ENCODE measurements around the gene STX7.

Gene STX7

GRCh38 chr6:132399376-132400074 lies 113.4 kb downstream of the STX7 start (continued):
- TF ChIP-seq, protein P1, sequence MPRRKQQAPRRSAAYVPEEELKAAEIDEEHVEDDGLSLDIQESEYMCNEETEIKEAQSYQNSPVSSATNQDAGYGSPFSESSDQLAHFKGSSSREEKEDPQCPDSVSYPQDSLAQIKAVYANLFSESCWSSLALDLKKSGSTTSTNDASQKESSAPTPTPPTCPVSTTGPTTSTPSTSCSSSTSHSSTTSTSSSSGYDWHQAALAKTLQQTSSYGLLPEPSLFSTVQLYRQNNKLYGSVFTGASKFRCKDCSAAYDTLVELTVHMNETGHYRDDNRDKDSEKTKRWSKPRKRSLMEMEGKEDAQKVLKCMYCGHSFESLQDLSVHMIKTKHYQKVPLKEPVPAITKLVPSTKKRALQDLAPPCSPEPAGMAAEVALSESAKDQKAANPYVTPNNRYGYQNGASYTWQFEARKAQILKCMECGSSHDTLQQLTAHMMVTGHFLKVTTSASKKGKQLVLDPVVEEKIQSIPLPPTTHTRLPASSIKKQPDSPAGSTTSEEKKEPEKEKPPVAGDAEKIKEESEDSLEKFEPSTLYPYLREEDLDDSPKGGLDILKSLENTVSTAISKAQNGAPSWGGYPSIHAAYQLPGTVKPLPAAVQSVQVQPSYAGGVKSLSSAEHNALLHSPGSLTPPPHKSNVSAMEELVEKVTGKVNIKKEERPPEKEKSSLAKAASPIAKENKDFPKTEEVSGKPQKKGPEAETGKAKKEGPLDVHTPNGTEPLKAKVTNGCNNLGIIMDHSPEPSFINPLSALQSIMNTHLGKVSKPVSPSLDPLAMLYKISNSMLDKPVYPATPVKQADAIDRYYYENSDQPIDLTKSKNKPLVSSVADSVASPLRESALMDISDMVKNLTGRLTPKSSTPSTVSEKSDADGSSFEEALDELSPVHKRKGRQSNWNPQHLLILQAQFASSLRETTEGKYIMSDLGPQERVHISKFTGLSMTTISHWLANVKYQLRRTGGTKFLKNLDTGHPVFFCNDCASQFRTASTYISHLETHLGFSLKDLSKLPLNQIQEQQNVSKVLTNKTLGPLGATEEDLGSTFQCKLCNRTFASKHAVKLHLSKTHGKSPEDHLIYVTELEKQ (tag by site-specific recombination; IDR thresholded peaks at IDR 0.05; ENCODE audit: borderline replicate concordance): no peak
- TF ChIP-seq, protein P2, sequence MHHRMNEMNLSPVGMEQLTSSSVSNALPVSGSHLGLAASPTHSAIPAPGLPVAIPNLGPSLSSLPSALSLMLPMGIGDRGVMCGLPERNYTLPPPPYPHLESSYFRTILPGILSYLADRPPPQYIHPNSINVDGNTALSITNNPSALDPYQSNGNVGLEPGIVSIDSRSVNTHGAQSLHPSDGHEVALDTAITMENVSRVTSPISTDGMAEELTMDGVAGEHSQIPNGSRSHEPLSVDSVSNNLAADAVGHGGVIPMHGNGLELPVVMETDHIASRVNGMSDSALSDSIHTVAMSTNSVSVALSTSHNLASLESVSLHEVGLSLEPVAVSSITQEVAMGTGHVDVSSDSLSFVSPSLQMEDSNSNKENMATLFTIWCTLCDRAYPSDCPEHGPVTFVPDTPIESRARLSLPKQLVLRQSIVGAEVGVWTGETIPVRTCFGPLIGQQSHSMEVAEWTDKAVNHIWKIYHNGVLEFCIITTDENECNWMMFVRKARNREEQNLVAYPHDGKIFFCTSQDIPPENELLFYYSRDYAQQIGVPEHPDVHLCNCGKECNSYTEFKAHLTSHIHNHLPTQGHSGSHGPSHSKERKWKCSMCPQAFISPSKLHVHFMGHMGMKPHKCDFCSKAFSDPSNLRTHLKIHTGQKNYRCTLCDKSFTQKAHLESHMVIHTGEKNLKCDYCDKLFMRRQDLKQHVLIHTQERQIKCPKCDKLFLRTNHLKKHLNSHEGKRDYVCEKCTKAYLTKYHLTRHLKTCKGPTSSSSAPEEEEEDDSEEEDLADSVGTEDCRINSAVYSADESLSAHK (tag by site-specific recombination; IDR thresholded peaks at IDR 0.05): peak; percentile 34; the same call in 1 of the 2 replicates
- no peak for TF ChIP-seq ZNF530 (tag by site-specific recombination; IDR thresholded peaks at IDR 0.05; ENCODE audit: low read depth)
- TF ChIP-seq ZNF169 (tag by site-specific recombination; IDR thresholded peaks at IDR 0.05): no peak
- no peak for TF ChIP-seq ZNF549 (tag by site-specific recombination; IDR thresholded peaks at IDR 0.05)
- TF ChIP-seq, protein P3, sequence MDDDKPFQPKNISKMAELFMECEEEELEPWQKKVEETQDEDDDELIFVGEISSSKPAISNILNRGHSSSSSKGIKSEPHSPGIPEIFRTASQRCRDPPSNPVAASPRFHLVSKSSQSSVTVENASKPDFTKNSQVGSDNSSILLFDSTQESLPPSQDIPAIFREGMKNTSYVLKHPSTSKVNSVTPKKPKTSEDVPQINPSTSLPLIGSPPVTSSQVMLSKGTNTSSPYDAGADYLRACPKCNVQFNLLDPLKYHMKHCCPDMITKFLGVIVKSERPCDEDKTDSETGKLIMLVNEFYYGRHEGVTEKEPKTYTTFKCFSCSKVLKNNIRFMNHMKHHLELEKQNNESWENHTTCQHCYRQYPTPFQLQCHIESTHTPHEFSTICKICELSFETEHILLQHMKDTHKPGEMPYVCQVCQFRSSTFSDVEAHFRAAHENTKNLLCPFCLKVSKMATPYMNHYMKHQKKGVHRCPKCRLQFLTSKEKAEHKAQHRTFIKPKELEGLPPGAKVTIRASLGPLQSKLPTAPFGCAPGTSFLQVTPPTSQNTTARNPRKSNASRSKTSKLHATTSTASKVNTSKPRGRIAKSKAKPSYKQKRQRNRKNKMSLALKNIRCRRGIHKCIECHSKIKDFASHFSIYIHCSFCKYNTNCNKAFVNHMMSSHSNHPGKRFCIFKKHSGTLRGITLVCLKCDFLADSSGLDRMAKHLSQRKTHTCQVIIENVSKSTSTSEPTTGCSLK (tag by site-specific recombination; IDR thresholded peaks at IDR 0.05): no peak
- TF ChIP-seq REST (tag by site-specific recombination; IDR thresholded peaks at IDR 0.05): no peak
- no peak for TF ChIP-seq ZNF660 (tag by site-specific recombination; IDR thresholded peaks at IDR 0.05)
- TF ChIP-seq ZNF76 (tag by site-specific recombination; IDR thresholded peaks at IDR 0.05; ENCODE audit: borderline replicate concordance, low read depth): no peak
- TF ChIP-seq, protein P4, sequence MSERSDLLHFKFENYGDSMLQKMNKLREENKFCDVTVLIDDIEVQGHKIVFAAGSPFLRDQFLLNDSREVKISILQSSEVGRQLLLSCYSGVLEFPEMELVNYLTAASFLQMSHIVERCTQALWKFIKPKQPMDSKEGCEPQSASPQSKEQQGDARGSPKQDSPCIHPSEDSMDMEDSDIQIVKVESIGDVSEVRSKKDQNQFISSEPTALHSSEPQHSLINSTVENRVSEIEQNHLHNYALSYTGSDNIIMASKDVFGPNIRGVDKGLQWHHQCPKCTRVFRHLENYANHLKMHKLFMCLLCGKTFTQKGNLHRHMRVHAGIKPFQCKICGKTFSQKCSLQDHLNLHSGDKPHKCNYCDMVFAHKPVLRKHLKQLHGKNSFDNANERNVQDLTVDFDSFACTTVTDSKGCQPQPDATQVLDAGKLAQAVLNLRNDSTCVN (tag by site-specific recombination; optimal IDR thresholded peaks at IDR 0.05): no peak
- TF ChIP-seq ZNF146 (tag by site-specific recombination; IDR thresholded peaks at IDR 0.05): no peak
- TF ChIP-seq, protein P5, sequence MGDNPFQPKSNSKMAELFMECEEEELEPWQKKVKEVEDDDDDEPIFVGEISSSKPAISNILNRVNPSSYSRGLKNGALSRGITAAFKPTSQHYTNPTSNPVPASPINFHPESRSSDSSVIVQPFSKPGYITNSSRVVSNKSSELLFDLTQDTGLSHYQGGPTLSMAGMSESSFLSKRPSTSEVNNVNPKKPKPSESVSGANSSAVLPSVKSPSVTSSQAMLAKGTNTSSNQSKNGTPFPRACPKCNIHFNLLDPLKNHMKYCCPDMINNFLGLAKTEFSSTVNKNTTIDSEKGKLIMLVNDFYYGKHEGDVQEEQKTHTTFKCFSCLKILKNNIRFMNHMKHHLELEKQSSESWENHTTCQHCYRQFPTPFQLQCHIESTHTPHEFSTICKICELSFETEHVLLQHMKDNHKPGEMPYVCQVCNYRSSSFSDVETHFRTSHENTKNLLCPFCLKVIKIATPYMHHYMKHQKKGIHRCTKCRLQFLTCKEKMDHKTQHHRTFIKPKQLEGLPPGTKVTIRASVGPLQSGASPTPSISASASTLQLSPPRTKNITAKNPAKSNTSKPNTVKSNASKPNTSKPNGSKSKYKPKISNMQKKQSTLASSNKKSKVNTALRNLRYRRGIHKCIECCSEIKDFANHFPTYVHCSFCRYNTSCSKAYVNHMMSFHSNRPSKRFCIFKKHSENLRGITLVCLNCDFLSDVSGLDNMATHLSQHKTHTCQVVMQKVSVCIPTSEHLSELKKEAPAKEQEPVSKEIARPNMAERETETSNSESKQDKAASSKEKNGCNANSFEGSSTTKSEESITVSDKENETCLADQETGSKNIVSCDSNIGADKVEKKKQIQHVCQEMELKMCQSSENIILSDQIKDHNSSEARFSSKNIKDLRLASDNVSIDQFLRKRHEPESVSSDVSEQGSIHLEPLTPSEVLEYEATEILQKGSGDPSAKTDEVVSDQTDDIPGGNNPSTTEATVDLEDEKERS (tag by site-specific recombination; IDR thresholded peaks at IDR 0.05): no peak
- TF ChIP-seq, protein P6, sequence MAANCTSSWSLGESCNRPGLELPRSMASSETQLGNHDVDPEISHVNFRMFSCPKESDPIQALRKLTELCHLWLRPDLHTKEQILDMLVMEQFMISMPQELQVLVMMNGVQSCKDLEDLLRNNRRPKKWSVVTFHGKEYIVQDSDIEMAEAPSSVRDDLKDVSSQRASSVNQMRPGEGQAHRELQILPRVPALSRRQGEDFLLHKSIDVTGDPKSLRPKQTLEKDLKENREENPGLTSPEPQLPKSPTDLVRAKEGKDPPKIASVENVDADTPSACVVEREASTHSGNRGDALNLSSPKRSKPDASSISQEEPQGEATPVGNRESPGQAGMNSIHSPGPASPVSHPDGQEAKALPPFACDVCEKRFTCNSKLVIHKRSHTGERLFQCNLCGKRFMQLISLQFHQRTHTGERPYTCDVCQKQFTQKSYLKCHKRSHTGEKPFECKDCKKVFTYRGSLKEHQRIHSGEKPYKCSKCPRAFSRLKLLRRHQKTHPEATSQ (tag by site-specific recombination; IDR thresholded peaks at IDR 0.05): no peak
- TF ChIP-seq, protein P7, sequence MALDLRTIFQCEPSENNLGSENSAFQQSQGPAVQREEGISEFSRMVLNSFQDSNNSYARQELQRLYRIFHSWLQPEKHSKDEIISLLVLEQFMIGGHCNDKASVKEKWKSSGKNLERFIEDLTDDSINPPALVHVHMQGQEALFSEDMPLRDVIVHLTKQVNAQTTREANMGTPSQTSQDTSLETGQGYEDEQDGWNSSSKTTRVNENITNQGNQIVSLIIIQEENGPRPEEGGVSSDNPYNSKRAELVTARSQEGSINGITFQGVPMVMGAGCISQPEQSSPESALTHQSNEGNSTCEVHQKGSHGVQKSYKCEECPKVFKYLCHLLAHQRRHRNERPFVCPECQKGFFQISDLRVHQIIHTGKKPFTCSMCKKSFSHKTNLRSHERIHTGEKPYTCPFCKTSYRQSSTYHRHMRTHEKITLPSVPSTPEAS (tag by site-specific recombination; IDR thresholded peaks at IDR 0.05): no peak
- TF ChIP-seq ZBTB44 (tag by site-specific recombination; IDR thresholded peaks at IDR 0.05): peak; percentile 68; the same call in 1 of the 2 replicates
- TF ChIP-seq ZNF610 (tag by site-specific recombination; IDR thresholded peaks at IDR 0.05; ENCODE audit: borderline replicate concordance): no peak
